Measurements from ENCODE around the gene SLC35C1.

The SLC35C1 gene

GRCh38 chr11:45765836-45766235, 39.1 kb upstream of the SLC35C1 start:
- peak; percentile 7 for DNase-seq (ENCODE audit: low read depth)
- TF ChIP-seq, protein P1, sequence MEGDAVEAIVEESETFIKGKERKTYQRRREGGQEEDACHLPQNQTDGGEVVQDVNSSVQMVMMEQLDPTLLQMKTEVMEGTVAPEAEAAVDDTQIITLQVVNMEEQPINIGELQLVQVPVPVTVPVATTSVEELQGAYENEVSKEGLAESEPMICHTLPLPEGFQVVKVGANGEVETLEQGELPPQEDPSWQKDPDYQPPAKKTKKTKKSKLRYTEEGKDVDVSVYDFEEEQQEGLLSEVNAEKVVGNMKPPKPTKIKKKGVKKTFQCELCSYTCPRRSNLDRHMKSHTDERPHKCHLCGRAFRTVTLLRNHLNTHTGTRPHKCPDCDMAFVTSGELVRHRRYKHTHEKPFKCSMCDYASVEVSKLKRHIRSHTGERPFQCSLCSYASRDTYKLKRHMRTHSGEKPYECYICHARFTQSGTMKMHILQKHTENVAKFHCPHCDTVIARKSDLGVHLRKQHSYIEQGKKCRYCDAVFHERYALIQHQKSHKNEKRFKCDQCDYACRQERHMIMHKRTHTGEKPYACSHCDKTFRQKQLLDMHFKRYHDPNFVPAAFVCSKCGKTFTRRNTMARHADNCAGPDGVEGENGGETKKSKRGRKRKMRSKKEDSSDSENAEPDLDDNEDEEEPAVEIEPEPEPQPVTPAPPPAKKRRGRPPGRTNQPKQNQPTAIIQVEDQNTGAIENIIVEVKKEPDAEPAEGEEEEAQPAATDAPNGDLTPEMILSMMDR (IDR thresholded peaks at IDR 0.05; ENCODE audit: low read length, missing control alignments), result no peak
- H3K4me3 ChIP-seq (replicated peaks; ENCODE audit: low read depth, low read length), result no peak overlapping the region

- TF ChIP-seq, protein P1 (IDR thresholded peaks at IDR 0.05; ENCODE audit: low read length, missing control alignments), result no peak
- DNase-seq (ENCODE audit: low read depth), result no peak
- H3K4me3 ChIP-seq (replicated peaks; ENCODE audit: low read depth, low read length), result no peak overlapping the region
Observed at GRCh38 chr11:45766469-45766868, 38.5 kb upstream of the SLC35C1 start.

GRCh38 chr11:45768486-45768885, 36.5 kb upstream of the SLC35C1 start:
- DNase-seq (ENCODE audit: low read depth), result no peak
- no peak overlapping the region for H3K4me3 ChIP-seq (replicated peaks; ENCODE audit: low read depth, low read length)
- TF ChIP-seq, protein P1 (IDR thresholded peaks at IDR 0.05; ENCODE audit: low read length, missing control alignments), result no peak

GRCh38 chr11:45769960-45770359, 35.0 kb upstream of the SLC35C1 start:
- TF ChIP-seq, protein P1 (IDR thresholded peaks at IDR 0.05; ENCODE audit: low read length, missing control alignments), result no peak

DNA sequence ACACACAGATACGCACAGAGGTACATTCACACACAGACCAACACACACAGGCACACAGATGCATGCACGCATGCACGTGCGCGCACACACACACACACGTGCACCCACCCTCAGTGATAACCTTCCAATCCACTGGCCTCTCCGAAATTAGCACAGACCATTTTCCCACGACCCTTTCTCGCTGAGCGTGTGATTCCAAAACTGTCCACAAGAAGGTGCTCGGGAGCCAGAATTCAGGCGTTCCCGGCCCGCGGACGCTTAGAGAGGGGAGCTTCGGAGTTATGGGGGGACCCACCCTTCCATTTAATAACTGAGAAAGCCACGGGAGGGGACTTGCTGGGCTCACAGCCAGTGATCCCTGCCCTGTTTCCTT, 33.8 kb upstream of the SLC35C1 start:
- DNase-seq (ENCODE audit: low read depth), result peak; percentile 58
- TF ChIP-seq, protein P1 (IDR thresholded peaks at IDR 0.05; ENCODE audit: low read length, missing control alignments), result peak; percentile 89
- H3K4me3 ChIP-seq (replicated peaks; ENCODE audit: low read depth, low read length), result peak overlapping the region; percentile 54

More at GRCh38 chr11:45769960-45770359, 35.0 kb upstream of the SLC35C1 start:
- H3K4me3 ChIP-seq (replicated peaks; ENCODE audit: low read depth, low read length), result no peak overlapping the region
- DNase-seq (ENCODE audit: low read depth), result no peak

GRCh38 chr11:45771566-45772448, 33.1 kb upstream of the SLC35C1 start:
- DNase-seq (ENCODE audit: low read depth), result peak; percentile 76
- peak overlapping the region; percentile 54 for H3K4me3 ChIP-seq (replicated peaks; ENCODE audit: low read depth, low read length)
- TF ChIP-seq, protein P1 (IDR thresholded peaks at IDR 0.05; ENCODE audit: low read length, missing control alignments), result peak; percentile 84

DNA sequence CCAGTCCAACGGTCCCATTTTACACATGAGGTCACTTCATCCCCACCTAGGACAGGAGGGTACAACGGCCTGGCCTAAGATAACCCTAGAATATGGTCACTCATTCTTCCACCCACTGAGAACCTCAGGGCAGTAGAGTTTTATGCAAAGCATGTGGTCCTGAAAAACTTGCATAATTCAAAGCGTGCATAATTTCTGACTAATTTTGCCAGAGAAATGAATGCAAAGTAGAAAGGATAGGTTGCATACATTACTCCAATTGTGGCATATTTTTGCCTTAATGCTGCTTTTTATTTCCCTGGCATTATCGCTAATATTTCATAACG, 32.5 kb upstream of the SLC35C1 start:
- no peak overlapping the region for H3K4me3 ChIP-seq (replicated peaks; ENCODE audit: low read depth, low read length)
- TF ChIP-seq, protein P1 (IDR thresholded peaks at IDR 0.05; ENCODE audit: low read length, missing control alignments), result no peak
- no peak for DNase-seq (ENCODE audit: low read depth)
